Measurements from ENCODE around the gene MGLL.
"Not testable (repeated sequence)": the region's sequence is repeated elsewhere in the genome, so short reads cannot be mapped to it uniquely, and the experiment has no call there.

The MGLL gene

GRCh38 chr3:127671523-127672428 lies 150.5 kb downstream of the MGLL start:
- DNase-seq = peak in 1 of 2 donors; percentile 21

DNA sequence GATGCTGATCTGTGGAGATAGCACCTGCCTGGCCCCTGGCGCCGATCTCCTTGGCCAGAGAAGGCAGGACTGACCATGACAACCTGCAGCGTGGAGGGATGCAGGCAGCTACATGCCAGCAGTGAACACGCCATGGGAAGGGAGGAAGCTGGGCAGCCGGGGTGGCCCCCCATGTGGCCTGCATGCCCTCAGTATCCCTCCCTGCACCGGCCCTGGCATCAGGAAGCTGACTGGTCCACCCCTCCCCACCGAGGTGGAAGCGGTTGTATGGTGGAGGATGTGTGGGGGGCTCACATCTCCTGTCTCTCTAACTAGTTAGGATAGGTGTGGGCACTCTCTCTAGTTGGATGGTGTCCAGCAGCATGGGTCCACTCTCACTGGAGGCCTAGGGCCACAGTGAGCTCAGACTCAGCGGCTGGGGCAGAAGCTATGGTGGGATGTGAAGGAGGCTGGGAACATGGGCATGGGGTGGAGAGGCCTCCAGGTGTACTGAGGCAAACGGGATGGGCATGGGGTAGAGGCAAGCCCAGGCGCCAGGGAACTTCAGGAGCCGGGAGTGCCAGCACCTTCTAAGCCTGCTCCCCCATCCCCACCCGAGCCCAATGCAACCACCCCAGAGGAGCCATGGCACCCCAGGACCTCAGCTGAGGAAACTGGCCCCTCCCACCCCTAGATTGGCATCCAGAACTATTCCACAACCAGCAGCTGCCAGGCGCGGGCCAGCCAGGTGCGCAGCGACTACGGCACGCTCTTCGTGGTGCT lies 151.4 kb downstream of the MGLL start:
- no peak for DNase-seq

GRCh38 chr3:127670229-127670559 lies 152.1 kb downstream of the MGLL start:
- no peak for DNase-seq

DNA sequence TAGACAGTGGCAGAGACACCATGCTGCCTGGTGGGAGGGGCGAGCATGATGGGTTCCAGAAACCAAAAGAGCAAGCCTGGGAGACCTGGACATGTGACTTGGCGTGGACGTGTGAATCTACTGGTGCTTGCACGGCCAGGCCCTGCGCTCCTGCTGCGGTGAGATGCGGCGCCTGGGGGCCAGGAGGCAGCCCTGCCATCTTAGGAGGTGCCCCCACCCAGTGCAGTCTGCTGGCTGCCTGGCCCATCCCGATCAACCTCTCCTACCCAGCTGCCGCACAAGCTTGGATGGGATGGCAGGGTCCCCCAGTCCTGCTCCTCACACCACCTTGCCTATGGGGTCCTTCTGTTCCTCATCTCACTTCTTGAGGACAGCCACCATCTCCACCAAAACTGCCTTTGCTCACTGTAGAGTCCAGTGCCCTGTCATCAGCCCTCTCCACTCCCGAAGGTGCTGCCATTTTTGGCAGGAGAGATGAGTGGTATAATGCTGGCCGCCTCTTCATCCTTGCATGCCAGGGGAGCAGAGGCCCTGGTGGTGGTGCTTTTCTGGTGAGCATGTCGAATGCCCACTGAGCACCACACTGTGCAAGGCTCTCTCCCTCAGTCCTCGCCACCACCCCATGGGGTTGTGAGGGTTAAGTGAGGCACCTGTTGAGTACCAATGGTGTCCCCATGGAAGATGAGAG lies 152.6 kb downstream of the MGLL start:
- no peak for DNase-seq

DNA sequence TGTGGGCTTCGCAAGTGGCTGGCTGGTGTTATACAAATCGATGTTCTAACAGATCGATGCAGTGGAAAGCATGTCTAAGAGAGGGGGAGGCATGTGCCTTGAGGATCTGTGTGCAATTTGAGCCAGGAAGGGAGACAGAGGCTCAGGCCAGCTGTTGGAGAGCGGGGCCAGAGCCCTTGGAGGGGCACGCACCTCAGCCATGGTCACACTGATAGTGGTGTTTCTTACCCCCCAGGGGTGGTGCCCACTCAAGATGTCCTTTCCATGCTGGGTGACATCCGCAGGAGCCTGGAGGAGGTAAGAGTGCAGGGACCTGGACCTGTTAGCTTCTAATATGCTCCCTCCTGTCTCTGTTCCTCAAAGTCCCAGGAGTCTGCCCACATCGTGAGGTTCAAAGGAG lies 153.4 kb downstream of the MGLL start:
- no peak for DNase-seq

GRCh38 chr3:127667119-127667681 lies 155.1 kb downstream of the MGLL start:
- DNase-seq = no peak

GRCh38 chr3:127666676-127667075 lies 155.6 kb downstream of the MGLL start:
- DNase-seq = no peak

DNA sequence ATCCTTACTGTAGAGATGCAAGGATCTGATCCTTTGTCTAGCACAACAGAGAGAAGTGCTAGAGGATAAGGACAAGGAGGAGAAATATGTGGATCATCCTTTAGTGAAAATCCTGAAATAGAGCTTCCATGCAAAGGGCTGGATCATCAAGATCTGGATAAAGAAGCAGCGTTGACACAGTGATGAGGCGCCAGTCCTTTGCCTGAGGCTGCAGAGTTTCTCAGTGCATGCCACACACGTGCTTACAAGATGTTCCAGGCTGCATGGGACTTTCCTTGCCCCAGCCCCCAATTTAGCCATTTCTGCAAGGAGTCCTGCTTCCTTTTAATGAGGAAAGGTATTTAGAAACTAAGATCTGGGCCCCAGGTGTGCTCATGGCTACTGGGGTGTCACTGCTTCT lies 156.7 kb downstream of the MGLL start:
- no peak for DNase-seq

GRCh38 chr3:127665165-127665564 lies 157.2 kb downstream of the MGLL start:
- no peak for DNase-seq

GRCh38 chr3:127663151-127663550 lies 159.2 kb downstream of the MGLL start:
- no peak for DNase-seq

DNA sequence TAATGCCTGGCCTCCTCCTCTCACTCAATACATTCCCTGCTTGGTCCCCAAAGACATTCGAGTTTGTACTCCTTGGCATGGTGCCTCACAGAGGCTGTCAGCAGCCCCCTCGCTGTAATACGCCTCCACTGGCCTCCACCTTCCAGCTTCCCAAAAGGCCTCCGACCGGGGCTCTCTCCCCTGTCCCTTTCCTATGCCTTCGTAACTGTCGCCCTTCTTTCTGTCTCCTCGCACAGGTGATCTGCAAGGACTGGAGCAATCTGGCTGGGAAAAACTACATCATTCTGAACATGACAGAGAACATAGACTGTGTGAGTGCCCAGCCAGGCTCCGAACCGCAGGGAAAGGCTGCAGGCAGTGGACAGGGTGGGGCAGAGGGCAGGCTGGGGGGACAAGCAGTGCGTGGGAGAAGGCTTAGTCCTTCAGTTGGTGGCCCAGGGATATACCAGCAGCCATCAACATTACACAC lies 160.3 kb downstream of the MGLL start:
- DNase-seq = no peak

DNA sequence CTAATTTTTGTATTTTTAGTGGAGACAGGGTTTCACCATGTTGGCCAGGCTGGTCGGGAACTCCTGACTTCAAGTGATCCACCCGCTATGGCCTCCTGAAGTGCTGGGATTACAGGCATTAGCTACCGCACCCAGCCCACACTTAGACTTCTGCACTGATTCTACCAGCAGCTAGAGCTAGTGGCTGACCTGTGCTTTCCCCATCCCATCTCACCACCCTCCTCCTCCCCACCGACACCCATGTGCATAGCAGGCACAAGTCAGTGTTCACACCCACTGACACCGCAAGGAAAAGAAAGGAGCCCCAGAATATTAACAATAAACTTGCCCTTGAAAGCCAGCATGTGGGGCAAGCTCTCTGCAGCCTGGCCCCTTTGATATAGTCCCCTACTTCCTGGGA lies 160.7 kb downstream of the MGLL start:
- no peak for DNase-seq

GRCh38 chr3:127660621-127661251 lies 161.6 kb downstream of the MGLL start:
- DNase-seq = no peak

GRCh38 chr3:127658234-127658633 lies 164.1 kb downstream of the MGLL start:
- no peak for DNase-seq

DNA sequence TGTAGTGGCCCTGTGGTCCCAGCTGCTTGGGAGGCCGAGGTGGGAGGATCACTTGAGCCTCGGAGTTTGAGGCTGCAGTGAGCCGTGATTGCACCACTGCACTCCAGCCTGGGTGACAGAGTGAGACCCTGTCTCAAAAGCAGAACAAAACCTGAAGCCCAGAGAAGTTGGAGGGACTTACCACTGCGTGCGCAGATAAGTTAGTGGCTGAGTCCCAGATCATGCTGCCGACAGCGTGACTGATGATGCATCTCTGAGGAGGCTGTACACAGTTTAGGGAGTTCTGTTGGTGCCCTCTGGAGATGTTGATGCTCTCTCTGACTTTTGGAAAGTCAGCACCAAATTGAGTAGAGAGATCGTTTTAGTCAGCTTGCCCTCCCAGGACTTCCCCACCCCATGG lies 165.4 kb downstream of the MGLL start:
- no peak for DNase-seq

DNA sequence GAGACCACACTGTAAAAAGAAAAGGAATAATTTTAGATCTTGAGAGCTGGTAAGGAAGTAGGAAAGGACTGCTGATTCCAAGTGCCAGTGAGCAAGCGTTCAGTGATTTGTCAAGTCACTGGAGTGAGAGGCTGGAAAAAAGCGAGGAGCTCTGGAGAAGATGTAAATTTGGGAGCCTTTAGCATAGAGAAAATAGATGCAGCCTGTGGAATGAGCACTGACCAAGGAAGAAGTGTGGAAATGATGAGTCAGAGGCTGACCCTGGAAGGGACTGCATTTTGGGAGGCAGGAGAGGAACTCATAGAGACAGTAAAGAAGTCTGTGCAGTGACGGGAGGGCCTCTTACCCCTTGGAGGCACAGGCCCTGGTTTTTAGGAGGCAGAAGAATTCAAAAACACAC lies 166.7 kb downstream of the MGLL start:
- DNase-seq = peak; percentile 10 to 21

DNA sequence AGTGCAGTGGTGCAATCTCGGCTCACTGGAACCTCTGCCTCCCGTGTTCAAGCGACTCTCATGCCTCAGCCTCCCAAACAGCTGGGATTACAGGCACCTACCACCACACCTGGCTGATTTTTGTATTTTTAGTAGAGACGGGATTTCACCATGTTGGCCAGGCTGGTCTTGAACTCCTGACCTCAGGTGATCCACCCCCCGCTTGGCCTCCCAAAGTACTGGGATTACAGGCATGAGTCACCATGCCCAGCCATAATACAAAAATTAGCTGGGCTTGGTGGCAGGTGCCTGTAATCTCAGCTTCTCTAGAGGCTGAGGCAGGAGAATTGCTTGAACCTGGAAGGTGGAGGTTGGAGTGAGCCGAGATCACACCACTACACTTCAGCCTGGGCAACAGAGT lies 167.3 kb downstream of the MGLL start:
- not testable (repeated sequence) for DNase-seq

- no peak for DNase-seq
Measured at GRCh38 chr3:127654374-127654773, 167.9 kb downstream of the MGLL start.

GRCh38 chr3:127652246-127652995 lies 169.9 kb downstream of the MGLL start:
- DNase-seq = peak; percentile 52 to 57

DNA sequence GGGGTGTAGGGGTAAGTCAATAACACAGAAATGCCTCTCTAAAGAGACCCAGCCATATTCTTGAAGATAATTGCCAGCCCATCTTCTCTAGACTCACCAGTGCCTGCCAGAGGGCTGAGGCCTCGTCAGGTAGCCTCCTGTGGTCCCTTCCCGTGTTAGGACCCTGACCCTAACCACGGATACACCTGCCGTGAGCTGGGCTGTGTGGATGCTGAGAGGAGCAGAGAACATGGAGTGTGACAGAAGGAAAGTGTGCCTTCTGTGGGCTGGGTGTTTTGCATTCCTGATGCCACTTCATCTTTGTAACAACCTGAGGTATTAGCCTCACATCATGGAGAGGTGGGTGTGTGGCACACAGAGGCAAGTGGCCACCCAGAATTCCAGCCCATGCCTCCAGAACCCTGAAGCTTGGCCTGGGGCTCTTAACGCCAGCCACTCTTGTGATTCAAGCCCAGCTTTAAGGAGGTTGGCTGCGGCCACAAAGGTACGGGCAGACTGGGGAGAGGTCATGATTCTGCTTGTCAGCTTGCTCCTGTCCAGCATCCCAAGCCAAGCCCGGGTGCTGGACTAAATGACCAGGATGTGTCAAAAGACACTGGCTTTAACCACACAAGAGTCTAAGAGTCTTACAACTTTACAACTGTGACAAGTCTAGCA lies 170.7 kb downstream of the MGLL start:
- DNase-seq = no peak

- no peak for DNase-seq
Measured at GRCh38 chr3:127650236-127650635, 172.1 kb downstream of the MGLL start.

All from inflammatory macrophage (primary cell).